Activated CD8-positive, alpha-beta T cell treated with anti-CD3 and anti-CD28 coated beads, Interleukin-2, amount 10 ng/mL, durations not matched to agents 7 days and 5 days (primary cell): ENCODE results near the gene OLFM4. TPM values are rescaled to one million over a fixed set of nuclear protein-coding genes. Genes with fewer than 3 reads are reported as not detected.

Experiments
- ATAC-seq: fragments of 150-1000 bp; cut with Tn5 transposase; one replicate; pipeline ENCODE4 v1.10.0; 2021; ENCODE audit warnings: moderate library complexity
- CTCF ChIA-PET: fragments of 350-600 bp; sonication (Branson Sonifier 250); formaldehyde crosslinking; loops from one replicate; lab custom pipeline; 2021; ENCODE audit warnings: antibody characterized with exemption; lab: Charles Lee
- POLR2A ChIA-PET: fragments of 350-600 bp; sonication (Branson Sonifier 250); formaldehyde crosslinking; loops from one replicate; lab custom pipeline; 2021; ENCODE audit warnings: antibody characterized with exemption; lab: Charles Lee
- DNase-seq: peaks from one replicate; pipeline ENCODE4 v3.0.0-alpha.2; 2020
- H3K27ac Mint-ChIP-seq: one replicate; pipeline ENCODE4 v1.8.0; 2021; ENCODE audit warnings: mild to moderate bottlenecking, mixed read lengths
- H3K27me3 Mint-ChIP-seq: one replicate; pipeline ENCODE4 v1.8.0; 2021; ENCODE audit warnings: low read depth, mixed read lengths
- H3K36me3 Mint-ChIP-seq: one replicate; pipeline ENCODE4 v1.8.0; 2021; ENCODE audit warnings: low read depth, mixed read lengths
- H3K4me1 Mint-ChIP-seq: one replicate; pipeline ENCODE4 v1.8.0; 2021; ENCODE audit warnings: low read depth, mixed read lengths
- H3K4me3 Mint-ChIP-seq: one replicate; pipeline ENCODE4 v1.8.0; 2021; ENCODE audit warnings: mild to moderate bottlenecking, mixed read lengths
- H3K9me3 Mint-ChIP-seq: one replicate; pipeline ENCODE4 v1.8.0; 2022; ENCODE audit warnings: mixed read lengths; ENCODE audit not compliant: insufficient read depth
- total RNA-seq, 2 experiments: library from RNA; stranded (reverse); gene quantifications; one replicate each; pipeline ENCODE4 v1.2.3, GENCODE V29; 2021

Gene OLFM4, protein sequence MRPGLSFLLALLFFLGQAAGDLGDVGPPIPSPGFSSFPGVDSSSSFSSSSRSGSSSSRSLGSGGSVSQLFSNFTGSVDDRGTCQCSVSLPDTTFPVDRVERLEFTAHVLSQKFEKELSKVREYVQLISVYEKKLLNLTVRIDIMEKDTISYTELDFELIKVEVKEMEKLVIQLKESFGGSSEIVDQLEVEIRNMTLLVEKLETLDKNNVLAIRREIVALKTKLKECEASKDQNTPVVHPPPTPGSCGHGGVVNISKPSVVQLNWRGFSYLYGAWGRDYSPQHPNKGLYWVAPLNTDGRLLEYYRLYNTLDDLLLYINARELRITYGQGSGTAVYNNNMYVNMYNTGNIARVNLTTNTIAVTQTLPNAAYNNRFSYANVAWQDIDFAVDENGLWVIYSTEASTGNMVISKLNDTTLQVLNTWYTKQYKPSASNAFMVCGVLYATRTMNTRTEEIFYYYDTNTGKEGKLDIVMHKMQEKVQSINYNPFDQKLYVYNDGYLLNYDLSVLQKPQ
- total RNA-seq: not detected

DNA sequence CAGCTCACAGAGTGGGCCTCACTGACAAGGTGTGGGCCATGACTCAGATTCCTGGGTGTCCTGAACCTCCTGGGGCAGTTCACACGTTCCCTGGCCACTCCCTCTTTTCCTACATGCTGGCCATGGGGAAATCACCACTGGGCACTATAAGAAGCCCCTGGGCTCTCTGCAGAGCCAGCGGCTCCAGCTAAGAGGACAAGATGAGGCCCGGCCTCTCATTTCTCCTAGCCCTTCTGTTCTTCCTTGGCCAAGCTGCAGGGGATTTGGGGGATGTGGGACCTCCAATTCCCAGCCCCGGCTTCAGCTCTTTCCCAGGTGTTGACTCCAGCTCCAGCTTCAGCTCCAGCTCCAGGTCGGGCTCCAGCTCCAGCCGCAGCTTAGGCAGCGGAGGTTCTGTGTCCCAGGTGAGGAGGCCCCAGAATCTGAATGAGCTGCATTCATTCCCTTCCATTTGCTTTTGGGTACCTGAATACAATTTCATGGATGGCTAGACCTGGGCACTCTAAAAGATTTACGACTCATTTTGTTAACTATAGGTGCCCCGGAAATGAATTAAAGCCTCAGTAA is at the start of gene OLFM4:
Gene OLFM4 (plus strand): TSS at position 177 of the 567 bp plus-strand sequence. CDS start 24 bp downstream, at position 201.
- Mint-ChIP-seq H3K27ac (no peak within 1 kb of the TSS), H3K27me3 (no peaks in the 10 kb centered on the region), H3K4me3 (no peak within 1 kb of the TSS), H3K4me1 (no peaks in the 10 kb centered on the region), H3K9me3 (no peaks in the 10 kb centered on the region), H3K36me3 (no peaks in the 10 kb centered on the region)
- ChIA-PET CTCF (no interaction called here), POLR2A (no interaction called here)
- no peak for ATAC-seq
- no peak for DNase-seq

DNA sequence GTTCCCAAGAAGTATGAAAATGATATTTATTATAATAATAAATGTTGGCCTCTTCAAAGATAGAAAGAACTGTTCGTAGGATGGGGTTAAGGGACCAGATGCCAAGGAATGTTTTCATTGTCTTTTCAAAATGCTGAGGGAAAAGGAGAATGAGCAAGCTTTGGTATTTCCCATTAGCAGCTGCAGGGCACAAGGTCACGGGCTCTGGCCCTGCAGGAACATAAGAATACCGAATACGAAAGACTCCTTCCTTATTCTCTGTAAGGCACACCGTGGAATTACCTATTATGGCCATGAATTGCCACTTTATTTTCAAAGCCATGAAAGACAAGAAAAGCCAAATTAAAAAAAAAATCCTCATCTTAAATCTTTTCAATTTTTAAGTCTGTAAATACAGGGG is 49.6 kb upstream of the OLFM4 start:
- Mint-ChIP-seq H3K36me3 (no peaks in the 10 kb centered on the region), H3K4me3 (no peak overlapping the region), H3K27me3 (no peaks in the 10 kb centered on the region), H3K9me3 (no peaks in the 10 kb centered on the region), H3K4me1 (no peaks in the 10 kb centered on the region), H3K27ac (no peak overlapping the region)
- ATAC-seq (no peak), DNase-seq (no peak)
- CTCF ChIA-PET: no interaction called here
- POLR2A ChIA-PET: no interaction called here

GRCh38 chr13:52980695-52981094 is 47.9 kb upstream of the OLFM4 start:
- DNase-seq: no peak
- no peaks in the 10 kb centered on the region for H3K4me1 Mint-ChIP-seq
- H3K27me3 Mint-ChIP-seq: no peaks in the 10 kb centered on the region
- no peak for ATAC-seq
- H3K27ac Mint-ChIP-seq: no peak overlapping the region
- POLR2A ChIA-PET: no interaction called here
- CTCF ChIA-PET: no interaction called here
- no peaks in the 10 kb centered on the region for H3K36me3 Mint-ChIP-seq
- H3K9me3 Mint-ChIP-seq: no peaks in the 10 kb centered on the region
- no peak overlapping the region for H3K4me3 Mint-ChIP-seq

DNA sequence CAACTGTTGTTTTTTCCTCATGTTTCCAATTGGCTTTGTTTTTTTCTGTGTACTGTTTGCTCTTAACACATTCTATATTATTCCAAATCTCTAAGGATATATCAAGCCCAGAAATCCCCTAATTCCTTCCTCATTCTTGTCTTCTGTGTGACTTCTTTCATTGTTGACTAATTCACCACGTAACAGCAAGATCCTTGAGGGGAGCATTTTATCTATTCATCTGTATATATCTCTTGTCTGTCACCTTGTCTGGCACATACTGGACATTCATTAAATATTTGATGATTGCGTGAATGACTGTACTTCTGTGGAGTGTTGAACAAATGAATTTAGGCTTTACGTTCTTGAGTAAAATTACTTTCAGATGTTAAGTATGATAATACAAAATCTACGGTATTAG is 44.8 kb upstream of the OLFM4 start:
- ChIA-PET POLR2A (no interaction called here), CTCF (interaction anchor here (1.1 kb wide), 1 partner anchor 16 kb away, joined by 5 read pairs; no protein-coding TSS in a partner anchor)
- DNase-seq (no peak), ATAC-seq (no peak)
- Mint-ChIP-seq H3K27me3 (peaks cover 1% of the 10 kb centered on the region), H3K4me1 (no peaks in the 10 kb centered on the region), H3K4me3 (no peak overlapping the region), H3K27ac (no peak overlapping the region), H3K9me3 (no peaks in the 10 kb centered on the region), H3K36me3 (no peaks in the 10 kb centered on the region)

DNA sequence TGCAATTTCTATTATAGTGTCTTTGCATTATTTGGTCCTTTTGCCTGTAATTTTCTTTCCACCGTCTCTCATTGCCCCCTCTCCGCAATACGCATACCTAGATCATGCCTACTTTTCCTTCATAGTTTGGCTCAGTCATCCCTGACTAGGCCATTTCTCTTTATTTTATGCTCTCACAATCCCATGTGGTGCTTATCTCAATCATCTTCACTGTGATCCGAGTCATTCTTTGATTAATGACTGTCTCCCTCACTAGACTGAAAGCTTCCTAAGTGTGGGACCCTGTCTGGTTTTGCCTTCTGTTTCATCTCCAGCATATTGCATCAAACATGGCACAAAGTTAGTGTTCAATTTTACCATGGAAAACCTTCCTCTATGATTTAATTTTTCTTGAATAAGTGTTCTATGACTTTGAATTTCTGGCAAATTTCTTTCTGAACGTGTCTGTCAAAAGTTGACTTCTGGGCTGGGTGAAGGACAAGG is 43.7 kb upstream of the OLFM4 start:
- H3K36me3 Mint-ChIP-seq: no peaks in the 10 kb centered on the region
- ChIA-PET POLR2A (no interaction called here), CTCF (no interaction called here)
- DNase-seq: no peak
- H3K4me1 Mint-ChIP-seq: no peaks in the 10 kb centered on the region
- H3K27me3 Mint-ChIP-seq: peaks cover 3% of the 10 kb centered on the region
- no peaks in the 10 kb centered on the region for H3K9me3 Mint-ChIP-seq
- H3K4me3 Mint-ChIP-seq: no peak overlapping the region
- ATAC-seq: no peak
- H3K27ac Mint-ChIP-seq: no peak overlapping the region

DNA sequence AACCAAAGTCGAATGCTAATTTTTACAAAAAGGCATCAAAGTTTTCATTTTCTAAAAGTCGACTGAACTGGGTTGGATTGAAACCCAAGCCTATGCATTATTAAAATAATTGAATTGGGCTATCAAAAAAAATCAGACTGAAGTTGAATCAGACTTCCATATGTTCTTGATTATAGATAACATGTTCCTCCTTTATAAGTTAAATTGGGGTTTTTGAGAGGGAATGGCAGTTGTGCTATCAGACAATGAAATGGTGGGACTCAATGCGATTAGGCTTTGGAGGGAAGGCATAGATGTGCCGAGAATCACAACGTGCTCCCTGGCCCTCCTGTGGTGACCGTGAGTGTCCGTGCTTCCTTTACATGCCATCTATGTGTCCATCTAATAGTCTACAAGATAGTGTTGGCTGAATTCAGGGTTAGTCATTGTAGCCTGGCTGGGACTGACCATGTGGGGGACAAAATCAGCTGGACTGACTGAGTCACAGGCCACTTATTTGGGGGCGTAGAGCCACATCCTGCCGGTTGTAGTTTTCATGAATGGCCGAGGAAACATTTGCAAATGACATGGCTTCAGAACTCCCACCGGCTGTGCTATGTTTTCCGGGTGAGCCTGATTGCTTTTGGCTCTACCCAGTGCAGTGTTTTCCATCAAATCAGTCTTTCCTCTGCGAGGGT is 37.1 kb upstream of the OLFM4 start:
- peaks cover 5% of the 10 kb centered on the region for H3K27me3 Mint-ChIP-seq
- DNase-seq (no peak), ATAC-seq (no peak)
- no peak overlapping the region for H3K4me3 Mint-ChIP-seq
- POLR2A ChIA-PET: no interaction called here
- no peaks in the 10 kb centered on the region for H3K4me1 Mint-ChIP-seq
- H3K36me3 Mint-ChIP-seq: no peaks in the 10 kb centered on the region
- no peak overlapping the region for H3K27ac Mint-ChIP-seq
- no peaks in the 10 kb centered on the region for H3K9me3 Mint-ChIP-seq
- CTCF ChIA-PET: no interaction called here

DNA sequence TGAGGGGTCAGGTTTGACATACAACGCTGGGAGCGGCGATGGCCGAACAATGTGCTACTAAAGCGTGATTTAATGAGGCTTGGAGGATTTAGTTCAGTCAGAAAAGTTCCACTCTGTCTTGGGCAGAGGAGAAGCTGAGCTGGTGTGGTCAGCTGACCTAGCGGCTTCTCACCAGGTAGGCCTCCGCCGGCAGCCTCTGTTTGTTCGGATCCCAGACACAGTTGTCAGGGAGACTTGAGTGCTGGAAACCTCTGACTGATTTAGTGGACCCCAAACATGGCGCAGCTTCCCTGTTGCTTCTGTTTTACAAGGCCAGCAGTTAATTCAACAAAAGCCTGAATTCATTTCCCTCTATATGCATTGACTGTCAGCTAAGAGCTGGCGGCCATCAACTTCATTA is 36.5 kb upstream of the OLFM4 start:
- Mint-ChIP-seq H3K4me1 (no peaks in the 10 kb centered on the region), H3K9me3 (no peaks in the 10 kb centered on the region), H3K36me3 (no peaks in the 10 kb centered on the region), H3K27ac (no peak overlapping the region), H3K4me3 (no peak overlapping the region), H3K27me3 (peaks cover 5% of the 10 kb centered on the region)
- ATAC-seq (no peak), DNase-seq (no peak)
- ChIA-PET POLR2A (no interaction called here), CTCF (interaction anchor here (0.9 kb wide), 1 partner anchor 24 kb away, joined by 3 read pairs; no protein-coding TSS in a partner anchor)

- ChIA-PET CTCF (interaction anchor here (0.8 kb wide), 1 partner anchor 26 kb away, joined by 3 read pairs; no protein-coding TSS in a partner anchor), POLR2A (no interaction called here)
- ATAC-seq (no peak), DNase-seq (no peak)
- H3K4me3 Mint-ChIP-seq: no peak overlapping the region
- no peak overlapping the region for H3K27ac Mint-ChIP-seq
- H3K36me3 Mint-ChIP-seq: no peaks in the 10 kb centered on the region
- no peaks in the 10 kb centered on the region for H3K4me1 Mint-ChIP-seq
- H3K9me3 Mint-ChIP-seq: no peaks in the 10 kb centered on the region
- peaks cover 2% of the 10 kb centered on the region for H3K27me3 Mint-ChIP-seq
Observed at GRCh38 chr13:52994051-52994450, 34.6 kb upstream of the OLFM4 start.

- H3K4me1 Mint-ChIP-seq: peaks cover 3% of the 10 kb centered on the region
- CTCF ChIA-PET: interaction anchor here (0.8 to 1.0 kb wide), 2 partner anchors 27 kb away, joined by 3 read pairs; no protein-coding TSS in a partner anchor
- no peaks in the 10 kb centered on the region for H3K9me3 Mint-ChIP-seq
- H3K4me3 Mint-ChIP-seq: no peak overlapping the region
- POLR2A ChIA-PET: no interaction called here
- peaks cover 2% of the 10 kb centered on the region for H3K27me3 Mint-ChIP-seq
- DNase-seq (no peak), ATAC-seq (no peak)
- H3K36me3 Mint-ChIP-seq: no peaks in the 10 kb centered on the region
- no peak overlapping the region for H3K27ac Mint-ChIP-seq
Observed at GRCh38 chr13:52994865-52995264, 33.7 kb upstream of the OLFM4 start.

- ATAC-seq (no peak), DNase-seq (no peak)
- Mint-ChIP-seq H3K36me3 (no peaks in the 10 kb centered on the region), H3K27ac (no peak overlapping the region), H3K27me3 (peaks cover 2% of the 10 kb centered on the region), H3K4me1 (peaks cover 3% of the 10 kb centered on the region), H3K9me3 (no peaks in the 10 kb centered on the region), H3K4me3 (no peak overlapping the region)
- CTCF ChIA-PET: interaction anchor here (1.0 kb wide), 1 partner anchor 28 kb away, joined by 3 read pairs; no protein-coding TSS in a partner anchor
- POLR2A ChIA-PET: no interaction called here
Observed at GRCh38 chr13:52995946-52996345, 32.7 kb upstream of the OLFM4 start.

DNA sequence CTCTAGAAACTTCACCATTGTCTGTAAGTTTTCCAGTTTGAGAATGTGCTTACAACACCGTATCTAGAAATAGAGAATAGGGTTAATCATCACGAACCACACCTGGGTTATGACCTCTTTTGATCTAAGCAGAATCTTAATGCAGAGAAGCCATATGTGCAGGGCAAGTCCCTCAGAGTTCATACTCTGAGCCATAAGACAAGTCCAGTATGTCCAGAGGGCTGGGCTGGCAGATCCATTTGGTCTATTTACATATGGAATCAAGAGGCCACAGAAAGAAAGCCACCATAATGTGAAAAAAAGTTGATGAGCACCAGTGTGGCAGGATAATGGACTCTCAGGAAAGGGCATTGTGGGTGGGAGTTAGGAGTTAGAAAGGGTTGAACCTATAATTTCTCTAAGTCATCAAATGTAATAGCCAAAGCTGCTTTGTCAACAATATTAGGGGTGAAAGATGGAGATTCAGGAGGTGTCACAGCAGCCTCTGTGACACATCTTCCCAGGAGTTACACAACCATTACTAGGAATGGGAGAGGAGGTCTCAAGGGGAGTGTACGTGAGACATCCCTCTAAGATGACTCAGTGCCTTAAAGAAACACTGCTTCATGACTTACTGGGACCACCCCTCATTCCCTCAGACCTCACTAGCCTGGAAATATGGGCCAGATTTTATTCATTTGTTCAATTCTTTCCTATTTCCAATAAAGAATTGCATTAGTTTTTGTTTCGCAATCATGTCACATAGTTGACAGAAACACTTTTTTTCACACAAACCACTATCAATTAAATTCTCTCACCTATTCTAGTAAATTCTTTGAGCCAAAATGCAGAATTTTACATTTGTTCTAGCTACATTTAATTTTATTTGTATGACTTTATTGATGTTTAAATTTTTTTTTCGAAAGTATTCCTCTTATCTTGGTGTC is 30.4 kb upstream of the OLFM4 start:
- ATAC-seq (no peak), DNase-seq (no peak)
- H3K27ac Mint-ChIP-seq: no peak overlapping the region
- H3K9me3 Mint-ChIP-seq: no peaks in the 10 kb centered on the region
- H3K36me3 Mint-ChIP-seq: no peaks in the 10 kb centered on the region
- ChIA-PET POLR2A (no interaction called here), CTCF (no interaction called here)
- peaks cover 3% of the 10 kb centered on the region for H3K4me1 Mint-ChIP-seq
- H3K27me3 Mint-ChIP-seq: peaks cover 2% of the 10 kb centered on the region
- H3K4me3 Mint-ChIP-seq: no peak overlapping the region
